Neural progenitor cell (in vitro differentiated cells): ENCODE measurements around the gene SHC3. TPM values are rescaled to one million over a fixed set of nuclear protein-coding genes. Genes with fewer than 3 reads are reported as not detected.

Source experiments
- DNase-seq: peaks from one replicate; pipeline ENCODE4 v3.0.0-alpha.2; 2016; ENCODE audit warnings: low spot score
- H2AFZ ChIP-seq: fragments of 200-600 bp; sonication (generic); replicated peaks from 2 replicates; pipeline ENCODE4 v1.6.1; 2016; ENCODE audit warnings: antibody characterized with exemption
- H3F3A ChIP-seq: fragments of 200-600 bp; sonication (generic); 2 replicates; pipeline ENCODE4 v1.6.1; 2016; ENCODE audit warnings: antibody characterized with exemption, low read depth
- H3K27ac ChIP-seq: fragments of 200-600 bp; sonication (generic); 2 replicates; pipeline ENCODE4 v1.5.1; 2016; ENCODE audit warnings: mild to moderate bottlenecking
- H3K27me3 ChIP-seq: fragments of 200-600 bp; sonication (generic); 2 replicates; pipeline ENCODE4 v1.6.1; 2016; ENCODE audit warnings: mild to moderate bottlenecking, moderate library complexity
- H3K36me3 ChIP-seq: fragments of 200-600 bp; sonication (generic); 2 replicates; pipeline ENCODE4 v1.5.1; 2016
- H3K4me1 ChIP-seq: fragments of 200-600 bp; sonication (generic); 2 replicates; pipeline ENCODE4 v1.6.1; 2016; ENCODE audit warnings: mixed run types
- H3K4me2 ChIP-seq: fragments of 200-600 bp; sonication (generic); 2 replicates; pipeline ENCODE4 v1.6.1; 2016
- H3K4me3 ChIP-seq: fragments of 200-600 bp; sonication (generic); 2 replicates; pipeline ENCODE4 v1.5.1; 2016
- H3K79me2 ChIP-seq: fragments of 200-600 bp; sonication (generic); 2 replicates; pipeline ENCODE4 v1.6.1; 2016; ENCODE audit warnings: low read depth
- H3K9ac ChIP-seq: fragments of 200-600 bp; sonication (generic); 2 replicates; pipeline ENCODE4 v1.6.1; 2016
- H3K9me3 ChIP-seq: fragments of 200-600 bp; sonication (generic); 2 replicates; pipeline ENCODE4 v1.5.1; 2016; ENCODE audit warnings: low read depth
- H4K20me1 ChIP-seq: fragments of 200-600 bp; sonication (generic); 2 replicates; pipeline ENCODE4 v1.6.1; 2016; ENCODE audit warnings: low read depth
- H3K27ac Mint-ChIP-seq: 3 replicates; pipeline ENCODE4 v1.8.0; 2021; ENCODE audit warnings: mixed read lengths
- H3K27me3 Mint-ChIP-seq: 2 replicates; pipeline ENCODE4 v1.8.0; 2022; ENCODE audit warnings: low read depth, mild to moderate bottlenecking, inconsistent platforms, moderate library complexity, mixed read lengths; ENCODE audit not compliant: insufficient read depth
- H3K36me3 Mint-ChIP-seq: 3 replicates; pipeline ENCODE4 v1.8.0; 2021; ENCODE audit warnings: mixed read lengths
- H3K4me1 Mint-ChIP-seq: 3 replicates; pipeline ENCODE4 v1.8.0; 2021; ENCODE audit warnings: mixed read lengths
- H3K4me3 Mint-ChIP-seq: 3 replicates; pipeline ENCODE4 v1.8.0; 2021; ENCODE audit warnings: mild to moderate bottlenecking, moderate library complexity, mixed read lengths
- H3K9me3 Mint-ChIP-seq: 3 replicates; pipeline ENCODE4 v1.8.0; 2020; ENCODE audit warnings: mixed read lengths
- EZH2 ChIP-seq: fragments of 200-600 bp; sonication (generic); IDR thresholded peaks from 2 replicates; pipeline ENCODE4 v1.6.1; 2017; ENCODE audit warnings: antibody characterized with exemption, mild to moderate bottlenecking, moderate library complexity
- EZH2phosphoT487 ChIP-seq: fragments of 200-600 bp; sonication (generic); IDR thresholded peaks from 2 replicates; pipeline ENCODE4 v1.6.1; 2017; ENCODE audit warnings: antibody characterized with exemption
- total RNA-seq: library from RNA; depleted of rRNA; stranded (reverse); fragments of >200 nt; gene quantifications from 2 replicates; pipeline ENCODE4 v1.2.3, GENCODE V29; 2015; ENCODE audit warnings: low replicate concordance
- TF ChIP-seq, protein P1 (sequence below): fragments of 200-600 bp; sonication (generic); IDR thresholded peaks from 2 replicates; pipeline ENCODE4 v1.5.1; 2017; ENCODE audit warnings: antibody characterized with exemption, mild to moderate bottlenecking

Gene SHC3
- total RNA-seq, 1 donor from 2014 or later, result 0.64 TPM

DNA sequence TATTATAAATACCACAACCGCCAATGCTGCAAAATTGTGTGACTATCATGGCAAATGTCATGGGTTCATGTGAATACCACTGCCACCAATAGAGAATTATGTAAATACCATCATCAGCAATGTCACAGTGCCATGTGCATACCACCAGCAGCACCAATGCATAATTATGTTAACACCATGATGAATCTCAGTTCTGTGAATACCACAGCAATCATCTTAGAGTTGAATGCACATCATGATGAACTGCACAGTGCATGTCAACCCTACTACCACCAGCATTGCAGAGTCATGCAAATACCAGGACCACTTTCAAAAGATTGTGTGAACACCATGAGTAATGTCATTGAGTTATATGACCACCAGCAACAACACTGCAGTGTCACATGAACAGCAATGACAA lies 63.2 kb downstream of the SHC3 start:
- Histone ChIP-seq H3K4me3 (no peak overlapping the region), H4K20me1 (no peaks in the 10 kb centered on the region), H3K27me3 (no peaks in the 10 kb centered on the region), H2AFZ (no peak overlapping the region), H3K9ac (no peak overlapping the region), H3K27ac (no peak overlapping the region), H3F3A (no peaks in the 10 kb centered on the region), H3K9me3 (no peaks in the 10 kb centered on the region), H3K36me3 (no peaks in the 10 kb centered on the region), H3K4me1 (no peaks in the 10 kb centered on the region), H3K79me2 (no peaks in the 10 kb centered on the region), H3K4me2 (no peak overlapping the region)
- H3K36me3 Mint-ChIP-seq, result peaks cover 33% of the 10 kb centered on the region
- H3K9me3 Mint-ChIP-seq, result peaks cover 15% of the 10 kb centered on the region
- TF ChIP-seq, protein P1, sequence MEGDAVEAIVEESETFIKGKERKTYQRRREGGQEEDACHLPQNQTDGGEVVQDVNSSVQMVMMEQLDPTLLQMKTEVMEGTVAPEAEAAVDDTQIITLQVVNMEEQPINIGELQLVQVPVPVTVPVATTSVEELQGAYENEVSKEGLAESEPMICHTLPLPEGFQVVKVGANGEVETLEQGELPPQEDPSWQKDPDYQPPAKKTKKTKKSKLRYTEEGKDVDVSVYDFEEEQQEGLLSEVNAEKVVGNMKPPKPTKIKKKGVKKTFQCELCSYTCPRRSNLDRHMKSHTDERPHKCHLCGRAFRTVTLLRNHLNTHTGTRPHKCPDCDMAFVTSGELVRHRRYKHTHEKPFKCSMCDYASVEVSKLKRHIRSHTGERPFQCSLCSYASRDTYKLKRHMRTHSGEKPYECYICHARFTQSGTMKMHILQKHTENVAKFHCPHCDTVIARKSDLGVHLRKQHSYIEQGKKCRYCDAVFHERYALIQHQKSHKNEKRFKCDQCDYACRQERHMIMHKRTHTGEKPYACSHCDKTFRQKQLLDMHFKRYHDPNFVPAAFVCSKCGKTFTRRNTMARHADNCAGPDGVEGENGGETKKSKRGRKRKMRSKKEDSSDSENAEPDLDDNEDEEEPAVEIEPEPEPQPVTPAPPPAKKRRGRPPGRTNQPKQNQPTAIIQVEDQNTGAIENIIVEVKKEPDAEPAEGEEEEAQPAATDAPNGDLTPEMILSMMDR, result no peak
- H3K4me3 Mint-ChIP-seq, result no peak overlapping the region
- no peak for DNase-seq
- H3K4me1 Mint-ChIP-seq, result no peaks in the 10 kb centered on the region
- H3K27me3 Mint-ChIP-seq, result no peaks in the 10 kb centered on the region
- no peak overlapping the region for H3K27ac Mint-ChIP-seq

GRCh38 chr9:89114741-89115140 lies 63.9 kb downstream of the SHC3 start:
- Histone ChIP-seq H4K20me1 (no peaks in the 10 kb centered on the region), H3K4me2 (no peak overlapping the region), H2AFZ (no peak overlapping the region), H3F3A (no peaks in the 10 kb centered on the region), H3K27me3 (no peaks in the 10 kb centered on the region), H3K79me2 (no peaks in the 10 kb centered on the region), H3K27ac (no peak overlapping the region), H3K4me1 (no peaks in the 10 kb centered on the region), H3K4me3 (no peak overlapping the region), H3K9ac (no peak overlapping the region), H3K36me3 (no peaks in the 10 kb centered on the region), H3K9me3 (no peaks in the 10 kb centered on the region)
- TF ChIP-seq EZH2 (no peak), EZH2phosphoT487 (no peak)
- TF ChIP-seq, protein P1, result no peak
- Mint-ChIP-seq H3K4me1 (peaks cover under 1% of the 10 kb centered on the region), H3K27me3 (no peaks in the 10 kb centered on the region), H3K27ac (no peak overlapping the region), H3K9me3 (peaks cover 8% of the 10 kb centered on the region), H3K4me3 (no peak overlapping the region), H3K36me3 (peaks cover 31% of the 10 kb centered on the region)
- DNase-seq, result no peak

DNA sequence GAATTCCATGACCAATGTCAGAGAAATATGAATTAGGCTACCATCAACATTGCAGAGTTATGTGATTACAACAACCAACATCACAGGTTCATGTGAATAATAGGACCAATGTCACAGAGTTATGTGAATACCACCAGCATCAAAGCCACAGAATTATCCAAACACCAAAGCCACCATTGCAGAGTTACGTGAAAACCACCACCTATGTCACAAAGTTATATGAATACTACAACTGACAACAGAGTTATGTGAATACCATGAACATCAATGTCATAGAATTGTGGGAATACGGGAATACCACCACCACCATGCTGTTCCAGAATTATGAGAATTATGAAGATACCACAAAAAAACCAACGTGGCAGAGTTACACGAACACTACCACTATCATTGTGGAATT lies 64.8 kb downstream of the SHC3 start:
- H3K79me2 ChIP-seq, result no peaks in the 10 kb centered on the region
- H3K27ac ChIP-seq, result no peak overlapping the region
- TF ChIP-seq, protein P1, result no peak
- no peak for TF ChIP-seq EZH2
- TF ChIP-seq EZH2phosphoT487, result no peak

DNA sequence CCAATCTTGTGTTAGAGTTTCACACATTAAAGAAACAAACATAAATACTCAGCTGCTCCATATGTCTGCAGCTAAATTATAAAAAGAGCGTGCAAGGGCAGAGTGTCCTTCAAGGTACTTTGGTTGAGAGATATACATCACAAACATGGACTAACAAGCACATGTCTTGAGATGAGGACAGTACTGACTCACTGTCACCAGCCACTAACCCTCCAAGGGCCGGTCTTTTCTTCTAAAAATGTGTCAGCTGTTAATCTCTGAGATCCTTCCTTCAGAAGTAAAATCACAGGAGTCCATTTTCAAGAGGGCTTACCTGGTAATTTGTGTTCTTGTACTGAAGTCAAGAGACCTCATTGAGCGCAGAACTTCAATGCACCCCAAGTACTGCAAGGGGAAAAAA lies 66.4 kb downstream of the SHC3 start:
- Histone ChIP-seq H3K4me2 (no peak overlapping the region), H3K79me2 (no peaks in the 10 kb centered on the region), H3K4me3 (no peak overlapping the region), H3F3A (no peaks in the 10 kb centered on the region), H3K4me1 (no peaks in the 10 kb centered on the region), H3K9ac (no peak overlapping the region), H2AFZ (no peak overlapping the region), H3K27me3 (no peaks in the 10 kb centered on the region), H4K20me1 (no peaks in the 10 kb centered on the region), H3K9me3 (no peaks in the 10 kb centered on the region), H3K36me3 (no peaks in the 10 kb centered on the region), H3K27ac (no peak overlapping the region)
- Mint-ChIP-seq H3K9me3 (peaks cover 2% of the 10 kb centered on the region), H3K36me3 (peaks cover 42% of the 10 kb centered on the region), H3K27ac (no peak overlapping the region), H3K27me3 (no peaks in the 10 kb centered on the region), H3K4me3 (no peak overlapping the region), H3K4me1 (peaks cover 4% of the 10 kb centered on the region)
- no peak for DNase-seq
- TF ChIP-seq EZH2, result no peak

More for the DNA sequence above, 64.8 kb downstream of the SHC3 start:
- H3K27me3 ChIP-seq, result no peaks in the 10 kb centered on the region
- no peak overlapping the region for H3K4me3 Mint-ChIP-seq
- no peaks in the 10 kb centered on the region for H3K27me3 Mint-ChIP-seq
- H3F3A ChIP-seq, result no peaks in the 10 kb centered on the region
- no peak overlapping the region for H3K9ac ChIP-seq
- H3K9me3 Mint-ChIP-seq, result peaks cover 3% of the 10 kb centered on the region
- no peaks in the 10 kb centered on the region for H3K36me3 ChIP-seq
- H3K27ac Mint-ChIP-seq, result no peak overlapping the region
- H2AFZ ChIP-seq, result no peak overlapping the region
- H3K4me3 ChIP-seq, result no peak overlapping the region
- H3K36me3 Mint-ChIP-seq, result peaks cover 37% of the 10 kb centered on the region
- H3K4me1 Mint-ChIP-seq, result peaks cover 4% of the 10 kb centered on the region
- DNase-seq, result no peak
- H4K20me1 ChIP-seq, result no peaks in the 10 kb centered on the region
- no peak overlapping the region for H3K4me2 ChIP-seq
- H3K4me1 ChIP-seq, result no peaks in the 10 kb centered on the region
- no peaks in the 10 kb centered on the region for H3K9me3 ChIP-seq
